A673 (cell line): ENCODE results near the gene NCK1.

ENCODE experiments used
- CTCF ChIP-seq: fragments of 300-800, 200-600 bp; sonication (generic); conservative IDR thresholded peaks from 2 replicates; pipeline ENCODE4 v1.5.1; 2017; ENCODE audit warnings: low read depth, mild to moderate bottlenecking, antibody characterized with exemption, low read length, moderate library complexity, mixed read lengths
- EZH2 ChIP-seq: fragments of 200-600 bp; sonication (generic); IDR thresholded peaks from 2 replicates; pipeline ENCODE4 v1.6.1; 2017; ENCODE audit warnings: borderline replicate concordance, low read depth, mild to moderate bottlenecking, mixed read lengths, antibody characterized with exemption, low read length; ENCODE audit not compliant: poor library complexity, severe bottlenecking

- TF ChIP-seq CTCF (no peak), EZH2 (no peak)
Observed at GRCh38 chr3:136958939-136959338, 96.9 kb downstream of the NCK1 start.
